ENCODE results near the gene UTP11. TPM values are rescaled to one million over a fixed set of nuclear protein-coding genes. Genes with fewer than 3 reads are reported as not detected.

The UTP11 gene
- polyA plus RNA-seq, 3 donors = 35.6 to 39.4 (median 36.6) TPM

GRCh38 chr1:38044221-38045215 lies 32.0 kb downstream of the UTP11 start:
- no peak for DNase-seq

GRCh38 chr1:38045401-38046332 lies 33.1 kb downstream of the UTP11 start:
- no peak for DNase-seq

- DNase-seq = no peak
Measured at GRCh38 chr1:38046333-38046883, 33.9 kb downstream of the UTP11 start, which contains the start of gene POU3F1. POU3F1 (minus strand) TSS chr1:38046793; CDS start chr1:38046743, 50 bp downstream.

DNA sequence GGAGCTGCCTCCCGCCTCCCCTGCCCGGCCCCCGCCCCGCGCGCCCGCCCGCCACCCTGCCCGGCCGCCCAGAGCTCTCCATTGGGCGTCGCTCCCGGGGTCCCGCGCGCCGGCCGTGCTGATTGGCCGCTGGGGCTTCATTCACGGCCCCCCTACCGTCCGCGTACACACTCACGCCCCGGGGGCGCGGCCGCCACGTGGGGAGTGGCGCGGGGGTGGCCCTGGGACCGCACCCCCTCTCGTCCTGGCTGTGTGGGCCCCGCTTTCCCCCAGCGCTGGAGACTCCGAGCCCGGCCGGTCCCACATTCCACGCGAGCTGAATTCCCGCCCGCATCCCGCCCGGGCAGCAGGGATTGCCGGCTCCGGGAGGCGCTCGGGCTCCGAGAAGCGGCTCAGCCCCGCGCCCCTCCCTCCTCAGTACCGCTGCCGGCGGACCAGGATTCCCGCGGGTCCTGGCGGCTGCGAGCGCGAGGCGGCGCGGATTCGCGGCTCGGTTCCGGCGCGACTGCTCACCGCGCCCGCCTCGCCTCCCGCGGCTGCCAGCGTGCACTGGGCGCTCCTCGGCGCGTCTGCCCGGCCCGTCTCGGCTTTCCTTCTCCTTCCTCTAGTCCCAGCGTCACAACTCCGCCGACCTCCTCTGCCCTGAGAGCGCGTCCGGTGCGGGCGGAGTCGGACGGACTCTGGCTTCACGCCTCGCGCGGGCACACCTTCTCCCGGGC lies 34.5 kb downstream of the UTP11 start:
- DNase-seq = peak; percentile 86

GRCh38 chr1:38047603-38048141 lies 35.1 kb downstream of the UTP11 start:
- no peak for DNase-seq

DNA sequence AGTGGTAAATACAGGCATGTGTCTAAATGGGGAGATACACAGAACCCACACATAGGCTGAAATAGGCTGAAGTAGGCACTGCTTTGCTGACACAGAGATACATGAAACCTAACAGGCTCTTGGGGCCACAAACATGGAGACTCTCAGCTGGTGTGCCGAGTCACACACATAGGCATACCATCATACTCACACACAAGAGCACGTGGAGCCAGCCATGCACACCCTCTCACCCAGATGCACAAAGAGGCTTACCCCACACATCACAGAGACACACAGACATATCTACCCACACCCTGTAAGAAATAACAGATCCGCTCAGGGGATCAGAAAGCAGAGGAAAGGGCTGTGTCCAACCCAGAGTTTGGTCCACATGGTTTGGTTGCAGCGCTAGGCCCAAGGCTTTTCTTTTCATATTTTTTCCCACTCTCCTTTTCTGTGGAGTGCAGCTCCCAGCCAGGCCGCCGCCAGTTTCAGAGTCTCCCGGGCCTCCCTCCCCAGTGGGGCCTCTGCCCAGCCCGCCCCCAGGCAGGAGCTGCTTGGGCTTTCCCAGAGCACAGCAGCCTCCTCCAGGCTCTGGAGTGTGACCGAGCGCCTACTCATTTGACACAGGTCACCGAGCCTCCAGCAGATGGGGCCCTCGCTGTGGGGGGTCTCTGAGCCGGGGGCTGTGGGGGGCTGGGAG lies 38.0 kb downstream of the UTP11 start:
- peak; percentile 75 for DNase-seq

DNA sequence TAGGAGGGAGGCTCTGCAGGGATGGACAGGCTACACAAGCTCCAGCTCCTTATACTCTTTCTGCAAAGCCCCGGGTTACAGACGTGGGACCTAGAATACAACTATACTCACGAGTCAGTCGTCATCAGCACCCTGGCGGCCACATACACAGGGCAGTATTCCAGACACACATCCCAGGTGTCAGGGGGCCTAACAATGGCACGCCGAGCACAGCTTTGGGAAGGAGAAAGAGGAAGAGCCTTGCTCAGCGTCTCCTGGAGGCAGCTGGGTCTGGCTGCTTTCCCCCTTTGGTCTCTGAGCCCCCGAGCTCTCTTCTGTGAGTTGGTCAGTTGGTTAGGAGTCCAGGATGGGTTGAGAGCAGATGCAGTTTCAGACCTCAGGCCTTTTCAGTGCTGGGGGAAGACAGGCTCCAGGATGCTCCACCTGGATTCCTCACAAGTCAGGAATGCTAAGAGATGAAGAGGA lies 38.6 kb downstream of the UTP11 start:
- no peak for DNase-seq

GRCh38 chr1:38052750-38053415 lies 40.3 kb downstream of the UTP11 start:
- no peak for DNase-seq

- DNase-seq = no peak
Measured at GRCh38 chr1:38053416-38054091, 41.0 kb downstream of the UTP11 start.

DNA sequence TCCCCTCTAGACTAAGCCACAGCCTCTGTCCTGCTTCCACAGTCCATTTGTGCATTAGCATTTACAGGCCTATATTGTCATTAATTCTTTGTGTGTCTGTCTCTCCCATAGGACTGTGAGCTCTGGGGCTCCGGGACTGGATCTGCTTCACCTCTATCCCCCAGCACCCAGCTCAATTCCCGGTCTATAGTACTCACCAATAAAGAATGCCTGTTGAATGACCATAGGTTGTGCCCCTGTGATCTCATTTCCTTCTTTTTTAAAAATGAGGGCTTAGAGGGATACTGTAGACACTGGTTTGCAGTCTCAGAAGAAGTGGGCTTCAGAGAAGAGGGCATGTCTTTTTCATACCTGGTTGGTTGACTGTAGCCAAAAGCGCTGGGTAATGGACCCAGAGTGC lies 42.9 kb downstream of the UTP11 start:
- DNase-seq = no peak

DNA sequence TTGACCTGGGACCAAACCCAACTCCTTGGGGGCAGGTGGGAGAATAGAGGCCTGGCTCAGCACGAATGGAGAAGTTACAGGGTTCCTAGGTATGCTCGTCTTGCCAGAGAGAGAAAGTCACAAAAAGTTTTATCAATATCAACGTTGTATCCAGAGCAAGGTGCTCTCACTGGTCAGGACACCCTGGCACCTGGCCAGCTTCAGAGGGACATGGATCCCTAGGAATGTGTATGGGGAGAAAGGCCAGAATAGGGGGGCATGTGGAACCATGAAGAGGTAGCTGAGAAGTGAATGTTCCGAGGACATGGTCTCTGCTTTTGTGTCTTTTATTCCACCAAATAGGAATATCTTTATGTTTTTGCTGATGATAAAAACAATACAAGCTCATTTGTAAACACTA lies 43.4 kb downstream of the UTP11 start:
- no peak for DNase-seq

GRCh38 chr1:38059635-38060250 lies 47.2 kb downstream of the UTP11 start:
- no peak for DNase-seq

DNA sequence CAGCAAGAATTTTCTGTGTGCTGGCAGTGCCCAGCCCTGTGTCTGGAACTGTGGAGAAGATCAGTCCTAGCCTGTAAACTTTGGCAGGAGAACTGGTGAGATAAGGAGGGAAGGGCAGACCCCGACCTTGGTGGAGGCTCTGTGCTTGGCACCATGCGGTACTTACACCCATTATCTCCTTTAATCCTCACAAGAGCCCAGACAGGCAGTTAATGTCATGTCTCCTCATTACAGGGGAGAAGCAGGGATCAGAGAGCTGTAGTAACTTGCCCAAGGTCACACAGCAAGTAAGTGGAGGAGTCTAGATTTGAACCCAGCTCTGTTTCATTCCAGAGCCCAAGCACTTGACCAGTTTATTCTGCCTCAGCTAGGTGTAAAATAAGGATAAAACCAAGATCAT lies 48.0 kb downstream of the UTP11 start:
- no peak for DNase-seq

DNA sequence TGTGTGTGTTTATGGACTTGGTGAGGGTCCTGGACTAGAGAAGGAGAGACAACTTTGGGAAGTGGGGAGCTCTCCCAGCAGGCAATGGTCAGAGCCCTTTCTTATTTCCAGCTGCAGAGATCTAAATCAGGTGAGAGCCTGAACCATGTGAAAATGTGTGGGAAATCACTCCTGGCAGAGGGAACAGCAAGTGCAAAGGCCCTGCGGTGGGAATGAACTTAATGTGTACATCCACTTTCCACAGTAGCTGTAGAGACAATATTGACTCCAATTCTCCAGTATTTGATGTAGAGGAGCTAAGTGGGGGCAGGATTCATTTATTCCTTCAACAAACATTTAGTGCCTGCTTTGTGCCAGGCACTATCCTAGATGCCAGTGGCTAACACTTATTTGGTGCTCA lies 48.8 kb downstream of the UTP11 start:
- no peak for DNase-seq

DNA sequence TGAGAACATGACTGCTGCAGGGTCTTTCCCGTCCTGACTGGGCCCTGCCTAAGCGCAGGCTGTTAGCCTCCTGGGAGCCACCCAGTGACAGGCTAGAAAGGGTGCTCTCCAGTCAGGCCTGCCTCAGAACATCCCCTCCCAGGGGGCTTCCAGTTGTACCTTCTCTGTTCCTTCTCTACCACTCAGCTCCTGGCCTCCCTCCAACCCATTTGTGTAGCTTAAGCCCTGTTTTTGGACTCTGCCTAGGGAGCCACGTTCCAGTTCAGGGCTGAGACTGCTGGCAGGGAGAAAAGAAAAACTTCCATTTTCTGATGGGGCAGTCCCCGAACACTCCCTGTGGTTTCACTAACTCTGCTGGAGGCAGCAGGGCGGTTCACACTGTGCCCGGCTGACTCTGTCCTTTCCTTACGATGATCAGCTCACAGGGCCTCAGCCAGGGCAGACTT lies 49.4 kb downstream of the UTP11 start:
- no peak for DNase-seq

GRCh38 chr1:38062361-38063288 lies 50.1 kb downstream of the UTP11 start:
- no peak for DNase-seq

DNA sequence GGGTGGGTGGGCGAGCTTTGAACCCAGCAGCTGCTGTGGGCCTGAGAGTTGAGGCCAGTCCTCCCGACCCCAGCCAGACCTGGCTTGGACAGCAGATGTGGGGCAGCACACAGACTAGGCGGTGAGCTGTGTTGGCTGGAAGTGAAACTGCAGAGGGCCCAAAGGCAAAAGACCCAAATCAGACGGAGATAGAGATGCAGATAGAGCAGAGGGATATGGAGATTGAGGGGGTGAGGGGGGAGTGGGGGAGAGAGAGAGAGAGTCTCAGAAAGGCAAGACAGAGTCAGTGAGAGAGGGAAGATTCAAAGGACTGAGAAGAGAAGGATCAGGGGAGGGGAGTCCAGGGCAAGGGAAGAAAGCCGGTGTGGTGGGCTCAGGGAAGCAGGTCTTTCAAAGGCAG lies 51.1 kb downstream of the UTP11 start:
- no peak for DNase-seq
